GM13976 (cell line): Measurements from ENCODE around the gene KIF1A.

Source experiments
- DNase-seq: peaks from one replicate; pipeline ENCODE4 v3.0.0; 2012; ENCODE audit warnings: low spot score
- CTCF ChIP-seq: IDR thresholded peaks from 2 replicates; pipeline ENCODE4 v1.5.1; 2012; ENCODE audit warnings: borderline replicate concordance, mild to moderate bottlenecking; ENCODE audit not compliant: insufficient read depth; ENCODE audit errors: extremely low read depth, missing control alignments, control extremely low read depth
- in situ Hi-C: fragments of 300-500 bp; cut with MboI; formaldehyde crosslinking; loops from one replicate; pipeline ENCODE4 v1.12.0; 2022; ENCODE audit warnings: low sequenced_read_pairs, mixed read lengths, inconsistent platforms; ENCODE audit not compliant: unreplicated experiment

KIF1A gene

GRCh38 chr2:240672701-240673190, 147.3 kb downstream of the KIF1A start:
- in situ Hi-C loops = no loop called here
- no peak for TF ChIP-seq CTCF
- DNase-seq = no peak

GRCh38 chr2:240672076-240672700, 147.8 kb downstream of the KIF1A start:
- in situ Hi-C loops = no loop called here
- no peak for DNase-seq
- no peak for TF ChIP-seq CTCF

GRCh38 chr2:240670950-240671349, 149.1 kb downstream of the KIF1A start:
- in situ Hi-C loops = no loop called here
- DNase-seq = no peak
- TF ChIP-seq CTCF = no peak

GRCh38 chr2:240670402-240670801, 149.6 kb downstream of the KIF1A start:
- DNase-seq = no peak
- in situ Hi-C loops = no loop called here
- TF ChIP-seq CTCF = no peak

- no peak for TF ChIP-seq CTCF
- in situ Hi-C loops = no loop called here
- no peak for DNase-seq
Observed at GRCh38 chr2:240664622-240665021, 155.4 kb downstream of the KIF1A start.
